Gastrocnemius medialis (tissue), 4 donors: ENCODE results near the gene RTN4RL1. TPM values are rescaled to one million over a fixed set of nuclear protein-coding genes. Genes with fewer than 3 reads are reported as not detected.

Experiments
- ATAC-seq, 2 donors: fragments of 150-250 bp; one replicate each; pipeline ENCODE4 v1.9.1; 2016
- DNase-seq, 2 donors: peaks; one replicate each; pipeline ENCODE4 v3.0.0-alpha.2; 2019
- H3K27ac ChIP-seq, 4 donors: fragments of 200-600 bp; sonication (generic); 1 replicate in 1 of 4; 2 replicates in 3 of 4; pipeline ENCODE4 v1.5.1; 2016 to 2018; ENCODE audit warnings: mild to moderate bottlenecking in 2 of 4, moderate library complexity in 1 of 4
- H3K27me3 ChIP-seq, 3 donors: fragments of 200-600 bp; sonication (generic) in 2 of 3; 1 replicate in 1 of 3; 2 replicates in 2 of 3; pipeline versions ENCODE4 v1.5.1 to v1.6.0; 2016 to 2019; ENCODE audit warnings: mild to moderate bottlenecking in 1 of 3, moderate library complexity in 1 of 3
- H3K36me3 ChIP-seq, 2 donors: fragments of 200-600 bp; sonication (generic) in 1 of 2; one replicate each; pipeline ENCODE4 v1.5.1; 2017 to 2018
- H3K4me1 ChIP-seq, 2 donors: fragments of 200-600 bp; sonication (generic) in 1 of 2; one replicate each; pipeline ENCODE4 v1.5.1; 2016 to 2017; ENCODE audit warnings: mild to moderate bottlenecking in 2 of 2
- H3K4me3 ChIP-seq, 4 donors: fragments of 200-600 bp; sonication (generic) in 3 of 4; 1 replicate in 1 of 4; 2 replicates in 3 of 4; pipeline ENCODE4 v1.5.1; 2016 to 2019; ENCODE audit warnings: mild to moderate bottlenecking in 2 of 4
- H3K9me3 ChIP-seq, 3 donors: fragments of 200-600 bp; sonication (generic) in 2 of 3; 1 replicate in 1 of 3; 2 replicates in 2 of 3; pipeline ENCODE4 v1.5.1; 2016 to 2019
- POLR2A ChIP-seq, 2 donors: fragments of 450-650 bp; IDR thresholded peaks; one replicate each; pipeline ENCODE4 v1.6.1; 2017; ENCODE audit warnings: antibody characterized with exemption in 2 of 2, mild to moderate bottlenecking in 2 of 2, moderate library complexity in 2 of 2
- in situ Hi-C, 4 donors: fragments of 200-750 bp; cut with MboI; loops; one replicate each; pipeline versions ENCODE4 v1.15.0 to v1.8.0; 2017; ENCODE audit warnings: low sequenced_read_pairs in 4 of 4
- intact Hi-C: fragments of 100-400 bp; cut with DNase I; formaldehyde crosslinking; loops from one replicate; pipeline ENCODE4 v1.15.1; 2023; ENCODE audit warnings: low total_unique reads
- total RNA-seq, 4 donors: library from RNA; depleted of rRNA; stranded (reverse); fragments of >200 nt; gene quantifications; one replicate each; pipeline versions ENCODE4 v1.1.0 to v1.2.3, GENCODE V29; 2016
- TF ChIP-seq, protein P1 (sequence below), 5 experiments: fragments of 450-650 bp in 3 of 5; fragments of 200-600 bp in 2 of 5; sonication (generic) in 2 of 5; IDR thresholded peaks in 4 of 5; conservative IDR thresholded peaks in 1 of 5; 1 replicate in 4 of 5; 2 replicates in 1 of 5; pipeline ENCODE4 v1.5.1; 2016 to 2019; ENCODE audit warnings: antibody characterized with exemption in 5 of 5, mild to moderate bottlenecking in 3 of 5, moderate library complexity in 3 of 5

Gene RTN4RL1
- total RNA-seq, 4 donors from 2014 or later, result 0.31 to 1.7 (median 1.2) TPM

- Histone ChIP-seq H3K36me3 (no peaks in the 10 kb centered on the region), H3K4me3 (no peak overlapping the region), H3K9me3 (no peaks in the 10 kb centered on the region), H3K27ac (no peak overlapping the region), H3K27me3 (no peaks in the 10 kb centered on the region), H3K4me1 (peaks cover 16 to 22% of the 10 kb centered on the region in 2 donors)
- in situ Hi-C loops (no loop called here), intact Hi-C loops (no loop called here)
- DNase-seq, result no peak
- TF ChIP-seq, protein P1, sequence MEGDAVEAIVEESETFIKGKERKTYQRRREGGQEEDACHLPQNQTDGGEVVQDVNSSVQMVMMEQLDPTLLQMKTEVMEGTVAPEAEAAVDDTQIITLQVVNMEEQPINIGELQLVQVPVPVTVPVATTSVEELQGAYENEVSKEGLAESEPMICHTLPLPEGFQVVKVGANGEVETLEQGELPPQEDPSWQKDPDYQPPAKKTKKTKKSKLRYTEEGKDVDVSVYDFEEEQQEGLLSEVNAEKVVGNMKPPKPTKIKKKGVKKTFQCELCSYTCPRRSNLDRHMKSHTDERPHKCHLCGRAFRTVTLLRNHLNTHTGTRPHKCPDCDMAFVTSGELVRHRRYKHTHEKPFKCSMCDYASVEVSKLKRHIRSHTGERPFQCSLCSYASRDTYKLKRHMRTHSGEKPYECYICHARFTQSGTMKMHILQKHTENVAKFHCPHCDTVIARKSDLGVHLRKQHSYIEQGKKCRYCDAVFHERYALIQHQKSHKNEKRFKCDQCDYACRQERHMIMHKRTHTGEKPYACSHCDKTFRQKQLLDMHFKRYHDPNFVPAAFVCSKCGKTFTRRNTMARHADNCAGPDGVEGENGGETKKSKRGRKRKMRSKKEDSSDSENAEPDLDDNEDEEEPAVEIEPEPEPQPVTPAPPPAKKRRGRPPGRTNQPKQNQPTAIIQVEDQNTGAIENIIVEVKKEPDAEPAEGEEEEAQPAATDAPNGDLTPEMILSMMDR (IDR thresholded peaks at IDR 0.05 in 4 of 5, conservative IDR thresholded peaks at IDR 0.05 in 1 of 5), result no peak
- TF ChIP-seq POLR2A (IDR thresholded peaks at IDR 0.05), result no peak
- ATAC-seq, result no peak
Measured at GRCh38 chr17:1943436-1943831, 81.7 kb downstream of the RTN4RL1 start.

GRCh38 chr17:1942666-1943435 is 82.3 kb downstream of the RTN4RL1 start:
- in situ Hi-C loops (no loop called here), intact Hi-C loops (no loop called here)
- no peak overlapping the region for H3K4me3 ChIP-seq
- H3K4me1 ChIP-seq, result peaks cover 16 to 22% of the 10 kb centered on the region in 2 donors
- no peaks in the 10 kb centered on the region for H3K36me3 ChIP-seq
- ATAC-seq, result no peak
- TF ChIP-seq POLR2A (IDR thresholded peaks at IDR 0.05), result no peak
- TF ChIP-seq, protein P1 (IDR thresholded peaks at IDR 0.05 in 4 of 5, conservative IDR thresholded peaks at IDR 0.05 in 1 of 5), result no peak
- no peaks in the 10 kb centered on the region for H3K27me3 ChIP-seq
- no peaks in the 10 kb centered on the region for H3K9me3 ChIP-seq
- no peak overlapping the region for H3K27ac ChIP-seq
- DNase-seq, result no peak

- in situ Hi-C loops, result no loop called here
- TF ChIP-seq POLR2A (IDR thresholded peaks at IDR 0.05), result no peak
- TF ChIP-seq, protein P1 (IDR thresholded peaks at IDR 0.05 in 4 of 5, conservative IDR thresholded peaks at IDR 0.05 in 1 of 5), result no peak
- no peak for ATAC-seq
Measured at GRCh38 chr17:1942066-1942365, 83.1 kb downstream of the RTN4RL1 start.

DNA sequence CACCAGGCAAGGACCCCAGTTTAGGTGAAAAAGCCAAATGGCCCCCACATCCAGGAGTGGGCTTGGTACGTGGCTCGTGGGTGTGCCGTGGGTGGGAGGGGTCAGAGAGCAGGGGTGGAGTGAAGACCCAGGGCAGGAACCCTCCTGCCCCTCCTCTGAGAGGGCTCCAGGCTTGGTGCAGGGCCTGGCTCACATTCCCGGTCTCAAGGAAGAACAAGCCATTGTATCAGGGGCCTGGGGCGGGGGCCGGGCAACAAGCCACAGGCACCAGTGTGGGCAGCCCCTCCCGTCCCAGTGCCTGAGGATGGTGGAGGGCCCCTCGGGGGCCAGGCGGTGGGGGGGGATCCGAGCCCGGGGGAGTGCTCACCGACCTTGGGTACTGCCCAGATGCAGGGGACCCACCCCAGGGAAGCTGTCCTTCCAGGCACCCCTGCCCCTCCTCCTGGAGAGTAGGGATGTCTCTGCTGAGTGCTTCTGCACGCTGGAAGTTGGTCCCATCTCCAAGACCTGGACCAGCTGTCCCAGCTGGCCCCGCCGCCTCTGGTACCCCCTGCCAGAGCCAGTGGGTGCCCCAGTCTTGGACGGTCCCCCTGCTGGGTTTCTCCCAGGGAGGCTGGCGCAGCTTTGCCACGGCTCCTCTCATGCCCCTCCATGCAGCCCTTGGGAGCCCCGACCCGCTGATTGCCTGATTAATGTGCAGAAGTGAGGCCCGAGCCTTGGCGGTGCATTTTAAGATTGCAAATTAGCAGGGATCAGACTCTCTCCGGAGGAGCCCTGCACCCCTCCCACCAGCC is 83.7 kb downstream of the RTN4RL1 start:
- TF ChIP-seq POLR2A (IDR thresholded peaks at IDR 0.05), result no peak
- TF ChIP-seq, protein P1 (IDR thresholded peaks at IDR 0.05 in 4 of 5, conservative IDR thresholded peaks at IDR 0.05 in 1 of 5), result no peak
- intact Hi-C loops (loop anchor here (2.0 kb wide), 1 partner anchor 27 kb away; no protein-coding TSS in a partner anchor), in situ Hi-C loops (no loop called here)

More at GRCh38 chr17:1942066-1942365, 83.1 kb downstream of the RTN4RL1 start:
- no peaks in the 10 kb centered on the region for H3K9me3 ChIP-seq
- no peak overlapping the region for H3K4me3 ChIP-seq
- intact Hi-C loops, result no loop called here
- H3K27me3 ChIP-seq, result no peaks in the 10 kb centered on the region
- no peak overlapping the region for H3K27ac ChIP-seq
- DNase-seq, result no peak
- peaks cover 16 to 22% of the 10 kb centered on the region in 2 donors for H3K4me1 ChIP-seq
- H3K36me3 ChIP-seq, result no peaks in the 10 kb centered on the region

More for the DNA sequence above, 83.7 kb downstream of the RTN4RL1 start:
- no peak for DNase-seq
- H3K4me3 ChIP-seq, result no peak overlapping the region
- H3K9me3 ChIP-seq, result no peaks in the 10 kb centered on the region
- no peaks in the 10 kb centered on the region for H3K27me3 ChIP-seq
- no peak for ATAC-seq
- H3K36me3 ChIP-seq, result no peaks in the 10 kb centered on the region
- no peak overlapping the region for H3K27ac ChIP-seq
- peaks cover 16 to 22% of the 10 kb centered on the region in 2 donors for H3K4me1 ChIP-seq
